ENCODE results near the gene SERINC5. TPM values are rescaled to one million over a fixed set of nuclear protein-coding genes. Genes with fewer than 3 reads are reported as not detected.

SERINC5 gene
- total RNA-seq, 2 experiments from 2014 or later = 32.4 to 33.1 TPM

DNA sequence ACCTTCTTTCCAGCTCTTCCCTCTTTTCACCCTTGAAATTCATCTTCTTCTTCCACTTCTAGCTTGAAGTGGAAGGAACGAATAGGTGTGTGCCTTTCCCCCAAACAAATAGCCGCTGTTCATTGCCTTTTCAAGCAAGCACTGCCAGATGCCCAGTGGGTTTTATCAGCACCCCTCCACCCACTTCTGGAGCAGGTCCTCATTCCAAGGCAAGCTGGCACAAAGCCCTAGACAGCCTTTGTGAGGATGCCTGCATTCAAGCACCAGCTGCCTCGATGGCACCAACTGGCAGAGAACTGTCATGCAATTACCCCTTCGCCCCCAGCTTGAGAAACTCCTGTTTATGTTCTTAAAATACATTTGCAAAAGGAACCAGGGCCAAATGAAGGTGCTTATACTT is 36.5 kb downstream of the SERINC5 start:
- H3K27ac Mint-ChIP-seq = peak overlapping the region; percentile 77
- ATAC-seq = no peak
- peaks cover 3% of the 10 kb centered on the region for H3K9me3 Mint-ChIP-seq
- H3K27me3 Mint-ChIP-seq = no peaks in the 10 kb centered on the region
- no peak for DNase-seq
- peaks cover 69% of the 10 kb centered on the region for H3K4me1 Mint-ChIP-seq (ENCODE audit: low read depth)
- no peak for TF ChIP-seq CTCF (IDR thresholded peaks at IDR 0.05)
- CTCF ChIA-PET = interaction anchor here (0.7 to 4.1 kb wide), 5 partner anchors 14 to 128 kb away, joined by 3 to 19 read pairs (median 3); no protein-coding TSS in a partner anchor
- peaks cover 19% of the 10 kb centered on the region for H3K36me3 Mint-ChIP-seq (ENCODE audit: low read depth)
- peak overlapping the region; percentile 7 for H3K4me3 Mint-ChIP-seq
- POLR2A ChIA-PET = interaction anchor here (0.8 to 7.0 kb wide), 8 partner anchors 9 to 92 kb away, joined by 3 to 50 read pairs (median 5); partner anchors contain the start of gene SERINC5
- intact Hi-C loops (cut with micrococcal nuclease) = loop anchor here (5.0 kb wide), 2 partner anchors 33 to 37 kb away; no protein-coding TSS in a partner anchor

- Mint-ChIP-seq H3K9me3 (peaks cover 3% of the 10 kb centered on the region), H3K27ac (peak overlapping the region; percentile 77), H3K27me3 (no peaks in the 10 kb centered on the region), H3K4me3 (peak overlapping the region; percentile 49), H3K4me1 (ENCODE audit: low read depth) (peaks cover 81% of the 10 kb centered on the region), H3K36me3 (ENCODE audit: low read depth) (peaks cover 20% of the 10 kb centered on the region)
- TF ChIP-seq CTCF (IDR thresholded peaks at IDR 0.05) = no peak
- DNase-seq = no peak
- ATAC-seq = no peak
- intact Hi-C loops (cut with micrococcal nuclease) = loop anchor here (5.0 kb wide), 2 partner anchors 35 kb away; no protein-coding TSS in a partner anchor
- ChIA-PET CTCF (interaction anchor here (0.8 to 4.1 kb wide), 9 partner anchors 10 to 126 kb away, joined by 3 to 19 read pairs (median 5); partner anchors contain the start of gene SERINC5), POLR2A (interaction anchor here (0.9 to 7.0 kb wide), 11 partner anchors 11 to 45 kb away, joined by 3 to 50 read pairs (median 5); partner anchors contain the start of gene SERINC5)
These were observed 38.2 kb downstream of the SERINC5 start for GRCh38 chr5:80217667-80218066.

GRCh38 chr5:80216753-80217596 is 38.9 kb downstream of the SERINC5 start:
- H3K4me3 Mint-ChIP-seq = peak overlapping the region; percentile 60
- DNase-seq (peak; percentile 67), ATAC-seq (peak; percentile 22)
- peaks cover 85% of the 10 kb centered on the region for H3K4me1 Mint-ChIP-seq (ENCODE audit: low read depth)
- H3K36me3 Mint-ChIP-seq (ENCODE audit: low read depth) = peaks cover 20% of the 10 kb centered on the region
- POLR2A ChIA-PET = interaction anchor here (0.6 to 7.0 kb wide), 13 partner anchors 10 to 123 kb away, joined by 3 to 50 read pairs (median 5); partner anchors contain the start of gene SERINC5
- TF ChIP-seq CTCF (IDR thresholded peaks at IDR 0.05) = no peak
- peak overlapping the region; percentile 91 for H3K27ac Mint-ChIP-seq
- CTCF ChIA-PET = interaction anchor here (0.6 to 4.1 kb wide), 11 partner anchors 9 to 133 kb away, joined by 3 to 19 read pairs (median 5); partner anchors contain the start of gene SERINC5
- intact Hi-C loops (cut with micrococcal nuclease) = loop anchor here (5.0 kb wide), 2 partner anchors 35 kb away; no protein-coding TSS in a partner anchor
- H3K9me3 Mint-ChIP-seq = peaks cover 3% of the 10 kb centered on the region
- no peaks in the 10 kb centered on the region for H3K27me3 Mint-ChIP-seq

DNA sequence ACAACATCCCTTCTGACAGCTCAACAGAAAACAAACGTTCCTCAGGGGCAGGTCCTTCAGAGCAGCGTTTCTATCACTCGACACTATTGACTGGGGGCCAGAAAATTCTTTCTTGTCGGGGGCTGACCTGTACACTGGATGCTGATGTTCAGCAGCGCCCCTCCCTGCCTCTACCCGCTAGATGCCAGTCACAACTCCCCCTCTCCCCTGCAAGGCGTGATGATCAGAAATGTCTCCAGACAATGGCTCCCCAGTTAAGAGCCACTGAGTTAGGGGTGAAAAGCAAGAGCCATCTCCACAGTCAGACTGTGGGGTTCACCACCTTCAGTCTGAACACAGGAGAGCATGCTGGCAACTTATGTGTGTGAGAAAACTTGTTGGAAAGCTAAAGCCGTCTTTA is 39.8 kb downstream of the SERINC5 start:
- H3K27ac Mint-ChIP-seq = peak overlapping the region; percentile 91
- POLR2A ChIA-PET = interaction anchor here (1.1 to 7.0 kb wide), 8 partner anchors 11 to 122 kb away, joined by 3 to 50 read pairs (median 5); partner anchors contain the start of gene SERINC5
- peaks cover 3% of the 10 kb centered on the region for H3K9me3 Mint-ChIP-seq
- TF ChIP-seq CTCF (IDR thresholded peaks at IDR 0.05) = no peak
- peak overlapping the region; percentile 60 for H3K4me3 Mint-ChIP-seq
- peaks cover 87% of the 10 kb centered on the region for H3K4me1 Mint-ChIP-seq (ENCODE audit: low read depth)
- ATAC-seq (peak; percentile 12), DNase-seq (peak; percentile 39)
- intact Hi-C loops (cut with micrococcal nuclease) = loop anchor here (5.0 kb wide), 2 partner anchors 34 to 36 kb away; no protein-coding TSS in a partner anchor
- CTCF ChIA-PET = interaction anchor here (1.7 to 4.1 kb wide), 5 partner anchors 11 to 133 kb away, joined by 3 to 19 read pairs (median 8); no protein-coding TSS in a partner anchor
- H3K27me3 Mint-ChIP-seq = no peaks in the 10 kb centered on the region
- peaks cover 19% of the 10 kb centered on the region for H3K36me3 Mint-ChIP-seq (ENCODE audit: low read depth)

Measured in activated CD8-positive, alpha-beta T cell treated with anti-CD3 and anti-CD28 coated beads for 36 hours (primary cell).